Osteoblast (primary cell): ENCODE results near the gene ATP6V1B1. TPM values are rescaled to one million over a fixed set of nuclear protein-coding genes. Genes with fewer than 3 reads are reported as not detected.

Experiments used
- DNase-seq: peaks from one replicate; pipeline ENCODE4 v3.0.0; 2011; ENCODE audit warnings: low spot score, mixed read lengths; ENCODE audit not compliant: insufficient read length; ENCODE audit errors: missing footprints
- H2AFZ ChIP-seq: 2 replicates; pipeline ENCODE4 v1.6.0; 2011; ENCODE audit warnings: mild to moderate bottlenecking, low read length
- H3K27ac ChIP-seq: 2 replicates; pipeline ENCODE4 v1.5.1; 2011; ENCODE audit warnings: mild to moderate bottlenecking, low read depth, low read length, moderate library complexity
- H3K27me3 ChIP-seq: 2 replicates; pipeline ENCODE4 v1.6.0; 2012; ENCODE audit warnings: mild to moderate bottlenecking, control low read depth, inconsistent platforms, low read length, moderate library complexity; ENCODE audit not compliant: insufficient read depth
- H3K36me3 ChIP-seq: 2 replicates; pipeline ENCODE4 v1.5.1; 2011; ENCODE audit warnings: mild to moderate bottlenecking, low read length, control low read depth, moderate library complexity; ENCODE audit not compliant: insufficient read depth
- H3K4me1 ChIP-seq: 2 replicates; pipeline ENCODE4 v1.5.1; 2011; ENCODE audit warnings: mild to moderate bottlenecking, low read length, control low read depth, moderate library complexity; ENCODE audit not compliant: insufficient read depth
- H3K4me2 ChIP-seq: 2 replicates; pipeline ENCODE4 v1.6.0; 2011; ENCODE audit warnings: mild to moderate bottlenecking, low read length; ENCODE audit not compliant: insufficient read depth
- H3K4me3 ChIP-seq: fragments of 200-600 bp; sonication (generic); 3 replicates; pipeline ENCODE4 v1.5.1; 2012; ENCODE audit warnings: mild to moderate bottlenecking, low read length, inconsistent platforms; ENCODE audit not compliant: insufficient read depth
- H3K79me2 ChIP-seq: 2 replicates; pipeline ENCODE4 v1.6.0; 2012; ENCODE audit warnings: mild to moderate bottlenecking, low read length, control low read depth, inconsistent platforms; ENCODE audit not compliant: insufficient read depth
- H3K9me3 ChIP-seq: 2 replicates; pipeline ENCODE4 v1.5.1; 2011; ENCODE audit warnings: low read depth, low read length, control low read depth
- H4K20me1 ChIP-seq: 2 replicates; pipeline ENCODE4 v1.6.0; 2012; ENCODE audit warnings: mild to moderate bottlenecking, low read length, control low read depth; ENCODE audit not compliant: insufficient read depth
- CTCF ChIP-seq: IDR thresholded peaks from 2 replicates; pipeline ENCODE4 v1.5.1; 2011; ENCODE audit warnings: mild to moderate bottlenecking, low read depth, low read length, moderate library complexity; ENCODE audit errors: extremely low read depth
- total RNA-seq: library from RNA; depleted of rRNA; stranded (reverse); fragments of >200 nt; gene quantifications from 2 replicates; pipeline ENCODE4 v1.2.3, GENCODE V29; 2012

Gene ATP6V1B1
- total RNA-seq, 1 donor = 2.5 TPM

GRCh38 chr2:70979180-70979488 lies 43.4 kb downstream of the ATP6V1B1 start:
- H3K4me2 ChIP-seq = peak overlapping the region; percentile 90
- no peaks in the 10 kb centered on the region for H3K27me3 ChIP-seq
- H2AFZ ChIP-seq = peak overlapping the region; percentile 96
- H3K4me3 ChIP-seq = peak overlapping the region; percentile 88
- peak; percentile 65 for DNase-seq
- H3K27ac ChIP-seq = no peak overlapping the region
- H3K9me3 ChIP-seq = no peaks in the 10 kb centered on the region
- no peaks in the 10 kb centered on the region for H4K20me1 ChIP-seq
- no peaks in the 10 kb centered on the region for H3K36me3 ChIP-seq
- no peaks in the 10 kb centered on the region for H3K79me2 ChIP-seq
- peaks cover 19% of the 10 kb centered on the region for H3K4me1 ChIP-seq
- no peak for TF ChIP-seq CTCF

- Histone ChIP-seq H3K4me3 (no peak overlapping the region), H3K27ac (no peak overlapping the region), H3K4me1 (peaks cover 19% of the 10 kb centered on the region), H4K20me1 (no peaks in the 10 kb centered on the region), H2AFZ (no peak overlapping the region), H3K27me3 (no peaks in the 10 kb centered on the region), H3K4me2 (no peak overlapping the region), H3K79me2 (no peaks in the 10 kb centered on the region), H3K9me3 (no peaks in the 10 kb centered on the region), H3K36me3 (no peaks in the 10 kb centered on the region)
- no peak for TF ChIP-seq CTCF
- DNase-seq = peak; percentile 25
These were observed 43.9 kb downstream of the ATP6V1B1 start for GRCh38 chr2:70979626-70980025.

GRCh38 chr2:70981421-70981820 lies 45.7 kb downstream of the ATP6V1B1 start:
- Histone ChIP-seq H4K20me1 (peaks cover 3% of the 10 kb centered on the region), H3K9me3 (no peaks in the 10 kb centered on the region), H3K27ac (no peak overlapping the region), H3K79me2 (no peaks in the 10 kb centered on the region), H3K4me2 (no peak overlapping the region), H3K36me3 (peaks cover 6% of the 10 kb centered on the region), H3K27me3 (no peaks in the 10 kb centered on the region), H2AFZ (no peak overlapping the region), H3K4me1 (peaks cover 16% of the 10 kb centered on the region), H3K4me3 (no peak overlapping the region)
- no peak for TF ChIP-seq CTCF
- peak; percentile 76 for DNase-seq

GRCh38 chr2:70981866-70982810 lies 46.4 kb downstream of the ATP6V1B1 start:
- Histone ChIP-seq H3K9me3 (no peaks in the 10 kb centered on the region), H2AFZ (no peak overlapping the region), H3K27me3 (no peaks in the 10 kb centered on the region), H3K27ac (no peak overlapping the region), H3K4me3 (no peak overlapping the region), H3K4me2 (no peak overlapping the region), H4K20me1 (peaks cover 3% of the 10 kb centered on the region), H3K4me1 (peaks cover 13% of the 10 kb centered on the region), H3K36me3 (peaks cover 11% of the 10 kb centered on the region), H3K79me2 (no peaks in the 10 kb centered on the region)
- DNase-seq = no peak
- TF ChIP-seq CTCF = no peak
